ENCODE measurements around the gene SORCS3. TPM values are rescaled to one million over a fixed set of nuclear protein-coding genes. Genes with fewer than 3 reads are reported as not detected.

Gene SORCS3
- total RNA-seq, 1 donor from 2014 or later, result not detected

GRCh38 chr10:105023211-105024111, 382.4 kb downstream of the SORCS3 start:
- Mint-ChIP-seq H3K36me3 (ENCODE audit: low read depth) (no peaks in the 10 kb centered on the region), H3K9me3 (no peaks in the 10 kb centered on the region), H3K27me3 (no peaks in the 10 kb centered on the region), H3K4me1 (no peaks in the 10 kb centered on the region), H3K27ac (no peak overlapping the region), H3K4me3 (no peak overlapping the region)
- POLR2A ChIA-PET, result no interaction called here
- CTCF ChIA-PET, result no interaction called here
- no peak for TF ChIP-seq CTCF (IDR thresholded peaks at IDR 0.05)
- intact Hi-C loops (cut with micrococcal nuclease), result no loop called here
- no peak for DNase-seq
- no peak for ATAC-seq (ENCODE audit: low read depth)

GRCh38 chr10:105024184-105024583, 383.1 kb downstream of the SORCS3 start:
- intact Hi-C loops (cut with micrococcal nuclease), result no loop called here
- DNase-seq (no peak), ATAC-seq (ENCODE audit: low read depth) (no peak)
- Mint-ChIP-seq H3K27ac (no peak overlapping the region), H3K9me3 (no peaks in the 10 kb centered on the region), H3K4me3 (no peak overlapping the region), H3K4me1 (no peaks in the 10 kb centered on the region), H3K36me3 (ENCODE audit: low read depth) (no peaks in the 10 kb centered on the region), H3K27me3 (no peaks in the 10 kb centered on the region)
- no peak for TF ChIP-seq CTCF (IDR thresholded peaks at IDR 0.05)
- ChIA-PET CTCF (no interaction called here), POLR2A (no interaction called here)

GRCh38 chr10:105025092-105025491, 384.0 kb downstream of the SORCS3 start:
- POLR2A ChIA-PET, result no interaction called here
- Mint-ChIP-seq H3K9me3 (no peaks in the 10 kb centered on the region), H3K4me3 (no peak overlapping the region), H3K27ac (no peak overlapping the region), H3K27me3 (no peaks in the 10 kb centered on the region), H3K4me1 (no peaks in the 10 kb centered on the region), H3K36me3 (ENCODE audit: low read depth) (no peaks in the 10 kb centered on the region)
- ATAC-seq (ENCODE audit: low read depth), result no peak
- no peak for TF ChIP-seq CTCF (IDR thresholded peaks at IDR 0.05)
- CTCF ChIA-PET, result no interaction called here
- intact Hi-C loops (cut with micrococcal nuclease), result no loop called here
- no peak for DNase-seq

GRCh38 chr10:105026566-105026965, 385.5 kb downstream of the SORCS3 start:
- Mint-ChIP-seq H3K36me3 (ENCODE audit: low read depth) (no peaks in the 10 kb centered on the region), H3K4me3 (no peak overlapping the region), H3K27me3 (no peaks in the 10 kb centered on the region), H3K9me3 (no peaks in the 10 kb centered on the region), H3K27ac (no peak overlapping the region), H3K4me1 (no peaks in the 10 kb centered on the region)
- intact Hi-C loops (cut with micrococcal nuclease), result no loop called here
- TF ChIP-seq CTCF (IDR thresholded peaks at IDR 0.05), result no peak
- POLR2A ChIA-PET, result no interaction called here
- CTCF ChIA-PET, result no interaction called here
- no peak for ATAC-seq (ENCODE audit: low read depth)
- DNase-seq, result no peak

- no peaks in the 10 kb centered on the region for H3K9me3 Mint-ChIP-seq
- no peaks in the 10 kb centered on the region for H3K4me1 Mint-ChIP-seq
- ATAC-seq (ENCODE audit: low read depth) (no peak), DNase-seq (no peak)
- intact Hi-C loops (cut with micrococcal nuclease), result no loop called here
- no peak overlapping the region for H3K27ac Mint-ChIP-seq
- ChIA-PET POLR2A (no interaction called here), CTCF (no interaction called here)
- no peaks in the 10 kb centered on the region for H3K36me3 Mint-ChIP-seq (ENCODE audit: low read depth)
- no peak for TF ChIP-seq CTCF (IDR thresholded peaks at IDR 0.05)
- no peak overlapping the region for H3K4me3 Mint-ChIP-seq
- no peaks in the 10 kb centered on the region for H3K27me3 Mint-ChIP-seq
Observed at GRCh38 chr10:105029286-105029685, 388.2 kb downstream of the SORCS3 start.
